OCI-LY7 (cell line): ENCODE measurements around the gene ATP2B3. TPM values are rescaled to one million over a fixed set of nuclear protein-coding genes. Genes with fewer than 3 reads are reported as not detected.

Source experiments
- BruUV-seq: library from RNA; stranded (reverse); fragments of 400-500 nt; replicated peaks from 2 replicates; lab custom pipeline; 2021; lab: Mats Ljungman, UMichigan
- CTCF ChIA-PET: fragments of 300-600 bp; sonication (Branson Sonifier 250); formaldehyde crosslinking; loops from one replicate; lab custom pipeline; 2022; ENCODE audit warnings: antibody characterized with exemption; ENCODE audit not compliant: unreplicated experiment; lab: Charles Lee
- POLR2A ChIA-PET: fragments of 300-600 bp; sonication (Branson Sonifier 250); formaldehyde crosslinking; loops from one replicate; lab custom pipeline; 2022; ENCODE audit warnings: antibody characterized with exemption; lab: Charles Lee
- DNase-seq: peaks from one replicate; pipeline ENCODE4 v3.0.0-alpha.2; 2015; ENCODE audit warnings: low spot score
- H2AFZ ChIP-seq: fragments of 200-600 bp; sonication (generic), shearing (Covaris generic); 2 replicates; pipeline ENCODE4 v1.6.1; 2014; ENCODE audit warnings: mild to moderate bottlenecking, antibody characterized with exemption, low read length, moderate library complexity
- H3K27ac ChIP-seq: fragments of 200-600 bp; sonication (generic); 2 replicates; pipeline ENCODE4 v1.5.1; 2014; ENCODE audit warnings: mixed run types, low read depth, mild to moderate bottlenecking, moderate library complexity, low read length, inconsistent platforms; ENCODE audit not compliant: poor library complexity, severe bottlenecking
- H3K36me3 ChIP-seq: fragments of 200-600 bp; sonication (generic); 2 replicates; pipeline ENCODE4 v1.6.1; 2014; ENCODE audit warnings: mild to moderate bottlenecking, antibody characterized with exemption, low read length, moderate library complexity, mixed read lengths; ENCODE audit not compliant: insufficient read depth
- H3K4me1 ChIP-seq: fragments of 200-600 bp; sonication (generic); 2 replicates; pipeline ENCODE4 v1.5.1; 2014; ENCODE audit warnings: mild to moderate bottlenecking, low read length; ENCODE audit not compliant: insufficient read depth, poor library complexity, severe bottlenecking
- H3K4me2 ChIP-seq: fragments of 200-600 bp; sonication (generic); 2 replicates; pipeline ENCODE4 v1.6.1; 2014; ENCODE audit warnings: mild to moderate bottlenecking, low read length
- H3K4me3 ChIP-seq: fragments of 200-600 bp; sonication (generic); 2 replicates; pipeline ENCODE4 v1.5.1; 2014; ENCODE audit warnings: mild to moderate bottlenecking, low read depth, low read length; ENCODE audit not compliant: poor library complexity, severe bottlenecking
- H3K79me2 ChIP-seq: fragments of 200-600 bp; sonication (generic); 2 replicates; pipeline ENCODE4 v1.6.1; 2016; ENCODE audit warnings: low read depth, mild to moderate bottlenecking, low read length, moderate library complexity, mixed read lengths; ENCODE audit not compliant: insufficient read depth
- H3K9me2 ChIP-seq: fragments of 200-600 bp; sonication (generic); 2 replicates; pipeline ENCODE4 v1.6.1; 2016; ENCODE audit warnings: mild to moderate bottlenecking, low read length, mixed read lengths; ENCODE audit not compliant: insufficient read depth
- H3K9me3 ChIP-seq: fragments of 200-600 bp; sonication (generic); 2 replicates; pipeline ENCODE4 v1.6.1; 2014; ENCODE audit warnings: mild to moderate bottlenecking, mixed run types, low read length, mixed read lengths
- H4K20me1 ChIP-seq: fragments of 200-600 bp; sonication (generic); 2 replicates; pipeline ENCODE4 v1.6.1; 2014; ENCODE audit warnings: mild to moderate bottlenecking, antibody characterized with exemption, low read length, moderate library complexity, mixed read lengths; ENCODE audit not compliant: insufficient read depth
- CTCF ChIP-seq: fragments of 200-600 bp; sonication (generic); conservative IDR thresholded peaks from 2 replicates; pipeline ENCODE4 v1.5.1; 2014; ENCODE audit warnings: mild to moderate bottlenecking, antibody characterized with exemption, low read length, moderate library complexity, mixed read lengths
- EZH2phosphoT487 ChIP-seq: fragments of 200-600 bp; sonication (generic); IDR thresholded peaks from 2 replicates; pipeline ENCODE4 v1.6.1; 2018; ENCODE audit warnings: low read depth, borderline replicate concordance, mild to moderate bottlenecking, mixed run types, antibody characterized with exemption, low read length, moderate library complexity, mixed read lengths
- intact Hi-C: fragments of 100-400 bp; cut with micrococcal nuclease; formaldehyde crosslinking; loops from one replicate; pipeline ENCODE4 v1.10.0; 2022; ENCODE audit not compliant: unreplicated experiment
- total RNA-seq, 2 experiments: library from RNA; depleted of rRNA in 1 of 2; stranded (reverse); fragments of >200 nt in 1 of 2; shearing (Covaris generic) in 1 of 2; gene quantifications; 2 replicates each; pipeline ENCODE4 v1.2.3, GENCODE V29; 2014 to 2022

ATP2B3 gene
- total RNA-seq, 2 experiments from 2014 or later, result not detected

- H3K79me2 ChIP-seq, result no peaks in the 10 kb centered on the region
- no TSS peak for BruUV-seq
- H3K4me2 ChIP-seq, result no peak overlapping the region
- POLR2A ChIA-PET, result no interaction called here
- no peaks in the 10 kb centered on the region for H3K9me3 ChIP-seq
- no peak for TF ChIP-seq EZH2phosphoT487
- TF ChIP-seq CTCF, result peak; percentile 48; the same call in 1 of the 2 replicates
- peaks cover 12% of the 10 kb centered on the region for H3K4me1 ChIP-seq
- no peak overlapping the region for H3K4me3 ChIP-seq
- H3K36me3 ChIP-seq, result no peaks in the 10 kb centered on the region
- no peaks in the 10 kb centered on the region for H3K9me2 ChIP-seq
- intact Hi-C loops, result no loop called here
- H3K27ac ChIP-seq, result no peak overlapping the region
- no peaks in the 10 kb centered on the region for H4K20me1 ChIP-seq
- H2AFZ ChIP-seq, result no peak overlapping the region
- DNase-seq, result no peak
- CTCF ChIA-PET, result no interaction called here
Measured at GRCh38 chrX:153578200-153578835, 60.9 kb downstream of the ATP2B3 start.

DNA sequence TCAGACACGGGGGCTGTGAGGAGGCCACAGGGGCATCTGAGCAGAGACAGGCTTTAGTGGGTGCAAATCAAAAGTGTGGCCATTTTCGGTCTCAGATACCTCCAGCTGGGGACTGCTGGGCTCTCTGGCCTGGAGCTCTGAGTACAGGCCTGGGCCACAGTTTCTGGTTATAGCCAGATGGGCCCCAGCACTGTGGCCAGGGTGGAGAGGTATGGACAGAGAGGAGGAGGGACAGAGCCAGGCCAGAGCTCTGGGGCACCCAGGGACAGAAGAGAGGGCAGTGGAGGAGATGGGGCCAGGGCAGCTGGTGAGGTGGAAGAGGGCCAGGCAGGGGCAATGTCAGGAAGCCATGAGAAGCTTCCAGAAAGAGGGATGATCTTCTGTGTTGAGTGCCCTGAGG, 61.4 kb downstream of the ATP2B3 start:
- DNase-seq, result no peak
- intact Hi-C loops, result no loop called here
- Histone ChIP-seq H4K20me1 (no peaks in the 10 kb centered on the region), H3K9me2 (no peaks in the 10 kb centered on the region), H2AFZ (no peak overlapping the region), H3K9me3 (no peaks in the 10 kb centered on the region), H3K4me2 (no peak overlapping the region), H3K79me2 (no peaks in the 10 kb centered on the region), H3K36me3 (no peaks in the 10 kb centered on the region), H3K4me1 (peaks cover 18% of the 10 kb centered on the region), H3K27ac (no peak overlapping the region), H3K4me3 (no peak overlapping the region)
- ChIA-PET POLR2A (no interaction called here), CTCF (no interaction called here)
- no TSS peak for BruUV-seq
- TF ChIP-seq CTCF (no peak), EZH2phosphoT487 (no peak)

DNA sequence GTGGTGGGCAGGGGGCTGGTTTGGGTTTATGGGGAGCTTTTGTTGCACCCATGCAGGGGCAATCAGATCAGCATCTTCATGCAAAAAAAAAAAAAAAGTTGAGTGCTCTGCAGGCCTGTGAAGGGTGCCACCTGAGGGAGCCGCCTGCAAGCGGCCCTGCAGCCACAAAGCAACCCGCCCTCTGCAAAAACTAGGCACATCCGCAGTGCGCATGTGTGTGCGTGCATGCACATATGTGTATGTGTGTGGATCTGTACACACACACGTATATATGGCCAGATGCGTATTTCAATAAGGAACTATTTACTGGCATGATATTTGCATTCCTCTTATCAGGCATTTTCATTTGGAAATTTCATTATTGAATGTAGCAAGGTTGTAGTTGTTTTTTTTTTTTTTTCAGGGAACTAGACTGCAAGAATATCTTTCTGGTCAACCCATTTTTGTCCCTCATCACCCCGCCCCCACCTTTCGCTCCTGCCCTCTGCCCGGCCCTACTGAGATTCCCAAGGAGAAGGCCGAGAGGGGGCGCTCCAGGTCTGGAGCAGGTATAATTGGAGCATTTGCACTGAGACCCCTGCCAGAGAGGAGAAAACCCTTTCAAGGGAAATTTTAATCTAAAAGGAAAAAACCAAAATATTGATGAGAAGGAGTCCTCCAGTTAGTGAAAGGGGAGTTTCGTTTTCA, 63.4 kb downstream of the ATP2B3 start:
- intact Hi-C loops, result no loop called here

More for the DNA sequence above, 63.4 kb downstream of the ATP2B3 start:
- no peak overlapping the region for H3K4me2 ChIP-seq
- no peaks in the 10 kb centered on the region for H3K9me2 ChIP-seq
- no TSS peak for BruUV-seq
- H3K79me2 ChIP-seq, result no peaks in the 10 kb centered on the region
- POLR2A ChIA-PET, result interaction anchor here (0.8 kb wide), 1 partner anchor 17 kb away, joined by 4 read pairs; no protein-coding TSS in a partner anchor
- no peak overlapping the region for H3K4me3 ChIP-seq
- no peak for TF ChIP-seq CTCF
- CTCF ChIA-PET, result no interaction called here
- no peaks in the 10 kb centered on the region for H4K20me1 ChIP-seq
- no peak for DNase-seq
- H2AFZ ChIP-seq, result no peak overlapping the region
- H3K9me3 ChIP-seq, result no peaks in the 10 kb centered on the region
- H3K27ac ChIP-seq, result no peak overlapping the region
- no peaks in the 10 kb centered on the region for H3K36me3 ChIP-seq
- peaks cover 18% of the 10 kb centered on the region for H3K4me1 ChIP-seq
